Karpas-422 (cell line): ENCODE results near the gene REXO1. TPM values are rescaled to one million over a fixed set of nuclear protein-coding genes. Genes with fewer than 3 reads are reported as not detected.
A peak's percentile ranks its signal among the peaks of the same experiment; 100 is the strongest.

Experiments used
- DNase-seq: peaks from one replicate; pipeline ENCODE4 v3.0.0-alpha.2; 2015
- H2AFZ ChIP-seq: fragments of 200-600 bp; sonication (generic); 2 replicates; pipeline ENCODE4 v1.6.1; 2014; ENCODE audit warnings: antibody characterized with exemption, low read length, mixed read lengths
- H3K27ac ChIP-seq: fragments of 200-600 bp; sonication (generic); 2 replicates; pipeline ENCODE4 v1.5.1; 2014; ENCODE audit warnings: mild to moderate bottlenecking, low read length, moderate library complexity
- H3K27me3 ChIP-seq: fragments of 200-600 bp; sonication (generic); 2 replicates; pipeline ENCODE4 v1.6.1; 2014; ENCODE audit warnings: low read length, mixed read lengths
- H3K36me3 ChIP-seq: fragments of 200-600 bp; sonication (generic); 2 replicates; pipeline ENCODE4 v1.6.1; 2014; ENCODE audit warnings: low read length, mixed read lengths; ENCODE audit not compliant: insufficient read depth
- H3K4me1 ChIP-seq: fragments of 200-600 bp; sonication (generic); 2 replicates; pipeline ENCODE4 v1.6.1; 2014; ENCODE audit warnings: mild to moderate bottlenecking, low read length, mixed read lengths
- H3K4me2 ChIP-seq: fragments of 200-600 bp; sonication (generic); 2 replicates; pipeline ENCODE4 v1.6.1; 2014; ENCODE audit warnings: low read length, low read depth, mild to moderate bottlenecking; ENCODE audit not compliant: poor library complexity, severe bottlenecking
- H3K4me3 ChIP-seq: fragments of 200-600 bp; sonication (generic); 2 replicates; pipeline ENCODE4 v1.5.1; 2014; ENCODE audit warnings: mild to moderate bottlenecking, antibody characterized with exemption, low read length, mixed read lengths
- H3K79me2 ChIP-seq: fragments of 200-600 bp; sonication (generic); 2 replicates; pipeline ENCODE4 v1.6.1; 2014; ENCODE audit warnings: mild to moderate bottlenecking, low read length, mixed read lengths
- H3K9ac ChIP-seq: fragments of 200-600 bp; sonication (generic); 2 replicates; pipeline ENCODE4 v1.6.0; 2014; ENCODE audit warnings: low read length
- H3K9me2 ChIP-seq: fragments of 200-600 bp; sonication (generic), shearing (Covaris generic); replicated peaks from 2 replicates; pipeline ENCODE4 v1.6.0; 2014; ENCODE audit warnings: mild to moderate bottlenecking, low read length, moderate library complexity; ENCODE audit not compliant: insufficient read depth
- H3K9me3 ChIP-seq: fragments of 300-700, 200-600 bp; sonication (generic); 2 replicates; pipeline ENCODE4 v1.6.1; 2014; ENCODE audit warnings: low read length, mixed read lengths
- H4K20me1 ChIP-seq: fragments of 200-600 bp; sonication (generic); 2 replicates; pipeline ENCODE4 v1.6.1; 2014; ENCODE audit warnings: mild to moderate bottlenecking, antibody characterized with exemption, low read length, low read depth; ENCODE audit not compliant: insufficient read depth
- total RNA-seq: library from RNA; depleted of rRNA; stranded (reverse); fragments of >200 nt; shearing (Covaris generic); gene quantifications from 2 replicates; pipeline ENCODE4 v1.2.3, GENCODE V29; 2014; ENCODE audit warnings: low replicate concordance

REXO1 gene
- total RNA-seq, 1 experiment from 2014 or later, result 15.7 TPM

DNA sequence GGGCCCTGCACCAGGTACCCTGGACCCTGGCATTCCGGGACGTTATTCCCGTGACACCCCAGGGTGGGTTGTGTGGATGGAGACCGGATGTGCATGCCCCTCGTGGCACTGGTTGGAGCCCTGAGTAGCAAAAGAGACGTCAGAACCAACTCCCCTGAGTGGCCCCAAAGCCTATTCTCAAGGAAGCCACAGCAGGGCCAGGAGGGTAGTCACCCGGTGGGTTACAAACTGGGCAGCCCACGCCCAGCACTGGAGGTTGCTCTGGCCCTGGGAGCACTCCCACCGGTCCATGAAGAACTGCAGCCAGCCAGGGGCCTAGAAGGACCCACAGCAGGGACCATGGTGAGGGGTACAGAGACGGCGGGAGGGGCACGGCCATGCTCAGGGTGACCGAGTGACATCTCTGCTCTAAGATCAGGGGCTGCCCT is 7.6 kb upstream of the REXO1 start:
- Histone ChIP-seq H2AFZ (no peak overlapping the region), H3K36me3 (no peaks in the 10 kb centered on the region; the same call in 1 of the 2 replicates), H3K4me1 (peaks cover 84% of the 10 kb centered on the region), H3K27me3 (no peaks in the 10 kb centered on the region), H3K9me2 (no peaks in the 10 kb centered on the region), H3K4me2 (peak overlapping the region; percentile 90), H3K27ac (peak overlapping the region; percentile 96), H3K79me2 (peaks cover 91% of the 10 kb centered on the region), H3K9me3 (no peaks in the 10 kb centered on the region), H3K4me3 (peak overlapping the region; percentile 93), H3K9ac (peak overlapping the region; percentile 97), H4K20me1 (peaks cover 57% of the 10 kb centered on the region)
- peak; percentile 59 for DNase-seq

DNA sequence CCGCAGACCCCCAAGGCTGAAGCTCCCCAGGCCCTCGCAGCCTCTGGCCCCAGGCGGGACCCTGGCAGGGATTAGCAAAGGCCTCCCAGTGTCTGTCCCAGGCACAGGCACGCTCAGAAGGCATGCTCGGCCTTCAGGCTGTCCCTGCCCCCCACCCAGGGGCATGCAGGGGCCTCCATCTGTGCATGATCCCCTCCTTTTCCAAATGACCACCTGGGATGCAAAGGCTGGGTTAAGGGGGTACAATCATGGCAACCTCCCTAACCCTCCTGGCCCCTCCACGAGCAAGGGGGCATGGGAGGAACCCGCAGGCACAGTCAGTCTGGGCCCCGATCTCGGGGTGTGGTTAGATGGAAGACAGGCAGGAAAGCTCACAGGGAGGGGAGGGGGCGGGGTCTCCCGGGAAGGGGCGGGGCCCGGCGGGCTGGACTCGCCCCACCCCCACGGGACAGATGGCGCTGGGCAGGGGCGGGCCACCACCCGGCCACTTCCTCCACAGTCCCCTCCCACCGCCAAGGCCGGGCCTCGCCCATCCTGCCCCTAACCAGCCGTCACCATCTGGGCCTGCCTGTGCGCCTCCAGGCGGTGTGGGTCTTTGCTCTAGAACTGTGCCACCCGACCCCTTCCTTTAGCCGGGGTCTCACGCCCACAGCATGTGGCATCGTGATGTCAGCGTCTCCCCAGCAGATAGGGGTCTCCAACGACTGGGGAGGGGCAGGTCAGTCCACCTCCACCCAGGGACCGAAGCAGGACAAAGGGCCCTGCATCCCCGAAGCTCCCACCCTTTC is 7.0 kb upstream of the REXO1 start:
- DNase-seq, result peak; percentile 92
- Histone ChIP-seq H3K79me2 (peaks cover 86% of the 10 kb centered on the region), H3K36me3 (no peaks in the 10 kb centered on the region; the same call in 1 of the 2 replicates), H3K9me3 (no peaks in the 10 kb centered on the region), H3K4me1 (peaks cover 78% of the 10 kb centered on the region), H3K9me2 (no peaks in the 10 kb centered on the region), H2AFZ (no peak overlapping the region), H3K27me3 (no peaks in the 10 kb centered on the region), H3K4me3 (peak overlapping the region; percentile 93), H4K20me1 (peaks cover 51% of the 10 kb centered on the region), H3K4me2 (peak overlapping the region; percentile 90), H3K27ac (peak overlapping the region; percentile 96), H3K9ac (peak overlapping the region; percentile 97)

DNA sequence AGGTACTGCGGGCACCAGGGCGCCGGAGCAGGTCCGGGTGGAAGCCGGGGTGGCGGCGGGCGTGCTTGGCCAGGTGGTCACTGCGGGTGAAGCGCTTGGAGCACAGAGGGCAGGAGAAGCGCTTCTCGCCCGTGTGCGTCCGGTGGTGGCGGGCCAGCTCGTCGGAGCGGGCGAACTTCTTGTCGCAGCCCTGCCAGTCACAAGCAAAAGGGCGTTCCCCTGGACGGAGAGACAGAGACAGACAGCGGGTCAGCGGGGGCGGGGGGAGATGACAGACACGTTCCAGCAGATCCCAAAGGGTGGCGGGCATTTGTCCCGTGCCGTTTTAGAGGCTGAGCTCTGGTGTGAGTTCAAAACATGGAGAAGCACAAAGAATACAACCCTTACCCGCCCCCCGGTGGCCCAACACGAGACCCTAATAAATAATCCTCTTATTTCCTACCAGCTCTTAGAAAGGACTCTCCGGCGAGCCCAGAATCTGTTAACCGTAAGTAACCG is 6.3 kb upstream of the REXO1 start:
- H3K4me3 ChIP-seq, result no peak overlapping the region
- peaks cover 79% of the 10 kb centered on the region for H3K79me2 ChIP-seq
- H2AFZ ChIP-seq, result no peak overlapping the region
- H3K36me3 ChIP-seq, result no peaks in the 10 kb centered on the region; the same call in 1 of the 2 replicates
- H3K4me2 ChIP-seq, result no peak overlapping the region
- H3K9me2 ChIP-seq, result no peaks in the 10 kb centered on the region
- H3K4me1 ChIP-seq, result peaks cover 71% of the 10 kb centered on the region
- peaks cover 45% of the 10 kb centered on the region for H4K20me1 ChIP-seq
- DNase-seq, result peak; percentile 45
- H3K9ac ChIP-seq, result no peak overlapping the region
- no peaks in the 10 kb centered on the region for H3K27me3 ChIP-seq
- H3K27ac ChIP-seq, result no peak overlapping the region
- no peaks in the 10 kb centered on the region for H3K9me3 ChIP-seq

DNA sequence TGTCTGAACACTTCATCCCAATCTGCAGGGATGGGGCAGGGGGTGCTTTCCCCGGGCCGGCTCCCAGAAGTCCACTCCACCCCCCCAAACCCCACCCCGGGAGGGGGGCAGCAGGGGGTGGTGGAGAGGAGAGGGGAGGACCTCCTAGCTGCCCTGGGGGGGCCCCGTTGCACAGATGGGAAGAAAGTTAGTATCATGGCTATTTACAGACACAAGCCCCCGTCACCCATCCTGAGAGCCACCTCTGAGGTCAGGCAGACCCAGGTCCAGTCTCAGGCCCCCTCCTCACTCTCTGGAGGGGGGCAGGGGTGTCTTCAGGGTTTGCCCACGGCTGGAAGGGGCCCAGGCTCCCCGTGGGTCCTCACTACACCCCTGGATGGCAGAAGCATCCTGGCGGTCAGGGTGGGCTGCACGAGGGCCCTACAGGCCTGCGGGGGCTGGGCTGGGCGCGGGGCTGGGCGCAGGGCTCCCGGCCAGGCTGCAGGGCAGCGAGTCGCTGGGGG is 5.8 kb upstream of the REXO1 start:
- no peaks in the 10 kb centered on the region for H3K9me2 ChIP-seq
- H3K9ac ChIP-seq, result no peak overlapping the region
- H3K9me3 ChIP-seq, result no peaks in the 10 kb centered on the region
- no peaks in the 10 kb centered on the region for H3K27me3 ChIP-seq
- H3K4me3 ChIP-seq, result no peak overlapping the region
- peaks cover 74% of the 10 kb centered on the region for H3K79me2 ChIP-seq
- peaks cover 40% of the 10 kb centered on the region for H4K20me1 ChIP-seq
- peaks cover 66% of the 10 kb centered on the region for H3K4me1 ChIP-seq
- H3K4me2 ChIP-seq, result no peak overlapping the region
- H2AFZ ChIP-seq, result no peak overlapping the region
- no peaks in the 10 kb centered on the region; the same call in 1 of the 2 replicates for H3K36me3 ChIP-seq
- H3K27ac ChIP-seq, result no peak overlapping the region
- DNase-seq, result peak; percentile 35

DNA sequence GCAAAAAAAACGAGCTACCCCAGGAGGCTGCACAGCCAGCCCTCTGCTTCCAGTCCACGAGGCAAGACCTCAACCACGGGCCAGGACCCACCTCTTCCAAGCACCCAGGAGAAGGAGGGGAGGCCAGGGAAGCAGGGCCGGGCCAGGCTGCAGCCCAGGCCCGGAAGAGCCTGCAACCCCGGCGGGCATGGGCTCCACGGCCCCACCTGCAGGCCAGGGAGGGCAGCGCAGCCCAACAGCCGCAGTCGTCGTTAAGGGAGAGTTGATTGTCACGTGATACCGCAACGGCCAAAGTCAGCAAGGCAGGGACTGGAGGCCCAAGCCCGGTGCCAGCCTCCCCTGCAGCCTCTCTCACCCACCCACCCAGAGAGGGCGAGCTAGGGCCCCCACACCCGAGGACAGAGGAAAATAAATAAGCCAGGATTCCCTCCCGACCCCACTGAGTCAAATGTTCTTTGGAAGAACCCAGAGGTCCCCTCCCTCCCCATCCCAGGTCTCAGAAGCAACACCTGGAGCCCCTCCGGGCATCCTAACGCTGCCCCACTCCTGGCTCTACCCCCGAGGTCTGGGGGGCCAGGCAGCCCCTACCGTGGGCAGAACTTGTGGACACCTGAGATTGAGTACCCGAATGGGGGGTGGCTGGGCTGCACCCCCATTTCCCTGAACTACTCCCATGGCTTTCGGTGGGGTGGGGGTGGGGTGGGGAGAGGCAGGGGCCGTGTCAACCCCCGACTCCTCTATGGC is 5.2 kb upstream of the REXO1 start:
- Histone ChIP-seq H3K36me3 (no peaks in the 10 kb centered on the region; the same call in 1 of the 2 replicates), H3K27ac (peak overlapping the region; percentile 54), H3K9ac (peak overlapping the region; percentile 53), H3K79me2 (peaks cover 68% of the 10 kb centered on the region), H3K9me2 (no peaks in the 10 kb centered on the region), H4K20me1 (peaks cover 33% of the 10 kb centered on the region), H3K27me3 (no peaks in the 10 kb centered on the region), H3K4me2 (peak overlapping the region; percentile 25), H3K4me1 (peaks cover 60% of the 10 kb centered on the region), H2AFZ (no peak overlapping the region), H3K9me3 (no peaks in the 10 kb centered on the region), H3K4me3 (no peak overlapping the region)
- peak; percentile 94 for DNase-seq

DNA sequence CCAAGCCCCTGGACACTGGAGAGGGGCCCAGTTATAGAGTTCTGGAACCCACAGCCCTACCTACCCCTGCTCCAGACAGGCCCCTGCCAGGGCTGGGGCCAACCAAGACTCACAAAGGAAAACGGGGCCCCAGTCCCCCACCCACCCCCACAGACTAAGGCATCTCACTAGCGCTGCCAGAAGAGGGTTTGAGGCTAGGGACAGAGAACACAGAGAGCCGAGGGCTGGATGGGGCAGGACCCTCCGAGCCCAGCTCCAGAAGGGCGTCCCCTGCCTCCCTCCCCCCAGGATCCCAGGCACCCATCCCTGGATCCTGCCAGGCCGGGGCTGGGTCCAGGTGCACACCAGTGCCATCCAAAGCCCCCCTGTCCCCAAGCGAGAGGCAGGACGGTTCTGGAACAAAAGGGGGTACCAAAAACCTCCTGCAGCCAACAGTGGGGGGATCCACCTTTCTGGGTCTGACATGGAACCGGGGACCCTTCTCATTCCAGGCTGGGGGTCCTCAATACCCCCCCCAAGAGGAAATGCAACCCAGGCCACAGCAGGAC is 4.4 kb upstream of the REXO1 start:
- Histone ChIP-seq H3K79me2 (peaks cover 65% of the 10 kb centered on the region), H3K36me3 (no peaks in the 10 kb centered on the region; the same call in 1 of the 2 replicates), H3K27me3 (no peaks in the 10 kb centered on the region), H4K20me1 (peaks cover 34% of the 10 kb centered on the region), H3K9ac (peak overlapping the region; percentile 53), H3K9me3 (no peaks in the 10 kb centered on the region), H3K4me2 (peak overlapping the region; percentile 25), H2AFZ (no peak overlapping the region), H3K9me2 (no peaks in the 10 kb centered on the region), H3K4me3 (no peak overlapping the region), H3K27ac (peak overlapping the region; percentile 49), H3K4me1 (peaks cover 52% of the 10 kb centered on the region)
- DNase-seq, result no peak

DNA sequence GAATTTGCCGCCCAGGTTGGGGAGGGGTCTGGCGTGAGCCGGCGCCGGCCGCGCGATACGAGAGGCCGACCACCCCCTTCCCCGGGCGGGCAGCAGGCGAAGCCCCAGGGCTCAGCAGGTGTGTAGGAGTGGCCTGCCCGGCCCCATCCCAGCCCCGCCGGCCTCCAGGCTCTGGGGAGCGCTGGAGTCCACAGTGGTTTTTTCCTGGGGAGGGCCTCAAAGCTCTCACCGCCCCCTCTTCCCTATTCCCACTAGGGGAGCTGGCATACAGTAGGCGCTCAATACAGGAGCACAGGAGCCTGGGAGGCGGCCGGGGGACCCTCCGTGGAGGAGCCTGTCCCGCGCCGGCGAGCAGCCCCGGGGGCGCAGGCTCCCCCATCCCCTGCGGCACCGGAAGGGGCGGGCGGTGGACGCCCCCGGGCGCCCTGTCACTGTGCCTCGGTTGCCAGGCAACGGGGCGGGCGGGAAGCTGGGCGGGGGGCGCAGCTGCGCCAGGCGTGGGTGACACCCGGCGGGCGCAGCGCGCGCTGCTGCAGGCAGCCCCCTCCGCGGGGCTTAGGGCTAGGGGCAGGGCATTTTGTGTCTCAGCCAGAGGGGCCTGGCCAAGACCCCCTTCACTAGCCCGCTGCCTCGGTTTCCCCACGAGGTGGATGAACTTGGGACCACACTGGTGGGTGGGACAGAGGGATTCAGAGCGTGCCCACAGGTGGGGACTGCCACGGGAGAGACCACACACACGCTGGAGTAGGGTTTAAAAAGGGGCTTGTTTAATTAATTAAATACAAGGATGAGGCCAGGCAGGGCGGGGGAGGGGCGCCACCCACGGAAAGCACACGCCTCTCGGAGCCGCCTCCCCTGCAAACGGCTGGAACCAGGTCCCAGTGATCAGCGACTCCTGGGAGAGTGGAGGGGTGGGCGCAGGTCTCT is 3.6 kb upstream of the REXO1 start:
- Histone ChIP-seq H3K79me2 (peaks cover 65% of the 10 kb centered on the region), H3K4me2 (no peak overlapping the region), H3K9me2 (no peaks in the 10 kb centered on the region), H3K27ac (no peak overlapping the region), H2AFZ (no peak overlapping the region), H3K27me3 (no peaks in the 10 kb centered on the region), H3K36me3 (no peaks in the 10 kb centered on the region; the same call in 1 of the 2 replicates), H3K4me3 (no peak overlapping the region), H3K4me1 (peaks cover 50% of the 10 kb centered on the region), H3K9ac (no peak overlapping the region), H4K20me1 (peaks cover 41% of the 10 kb centered on the region), H3K9me3 (no peaks in the 10 kb centered on the region)
- DNase-seq, result no peak
